HEK293 (cell line): ENCODE data around the gene SERPINI1.

ENCODE experiments used
- CTCF ChIA-PET: fragments of 350-600 bp; formaldehyde crosslinking; extraction: SDS; loops from one replicate; lab custom pipeline; 2021; ENCODE audit warnings: antibody characterized with exemption; lab: Yijun Ruan, JAX
- POLR2A ChIA-PET: fragments of 300-600 bp; formaldehyde crosslinking; extraction: SDS; loops from one replicate; lab custom pipeline; 2020; ENCODE audit warnings: antibody characterized with exemption, inconsistent platforms; lab: Yijun Ruan, JAX
- H3K27ac ChIP-seq: fragments of 200-500 bp; sonication (Bioruptor generic); 2 replicates; pipeline ENCODE4 v1.5.1; 2014; ENCODE audit warnings: low read depth, low read length, control low read depth, inconsistent platforms; ENCODE audit errors: extremely low read depth
- H3K36me3 ChIP-seq, 2 experiments: fragments of 200-500 bp in 1 of 2; sonication (Bioruptor generic) in 1 of 2; 1 replicate in 1 of 2; 2 replicates in 1 of 2; pipeline ENCODE4 v1.5.1; 2014 to 2017; ENCODE audit warnings: inconsistent platforms in 2 of 2, low read length in 2 of 2; ENCODE audit not compliant: control insufficient read depth in 2 of 2, insufficient read depth in 1 of 2
- H3K4me1 ChIP-seq: fragments of 200-500 bp; sonication (Bioruptor generic); 2 replicates; pipeline ENCODE4 v1.5.1; 2014; ENCODE audit warnings: mild to moderate bottlenecking, low read length, inconsistent platforms; ENCODE audit not compliant: control insufficient read depth, insufficient read depth
- H3K4me3 ChIP-seq: 2 replicates; pipeline ENCODE4 v1.5.1; 2011; ENCODE audit warnings: low read depth, mild to moderate bottlenecking, control low read depth, low read length, moderate library complexity
- H3K9me3 ChIP-seq: fragments of 200-500 bp; sonication (Bioruptor generic); 2 replicates; pipeline ENCODE4 v1.5.1; 2014; ENCODE audit warnings: low read depth, low read length, inconsistent platforms; ENCODE audit not compliant: control insufficient read depth, insufficient read depth
- HIC1 ChIP-seq: fragments of 450-650 bp; formaldehyde crosslinking; IDR thresholded peaks from 2 replicates; pipeline ENCODE4 v1.5.1; 2016; ENCODE audit warnings: missing biosample characterization, missing genetic modification characterization
- HOXC10 ChIP-seq: sonication (generic); formaldehyde crosslinking; IDR thresholded peaks from 2 replicates; pipeline ENCODE4 v1.8.1; 2023; ENCODE audit warnings: mild to moderate bottlenecking, missing genetic modification reagents
- MYNN ChIP-seq: fragments of 450-650 bp; formaldehyde crosslinking; IDR thresholded peaks from 2 replicates; pipeline ENCODE4 v1.5.1; 2016; ENCODE audit warnings: missing biosample characterization, missing genetic modification characterization, borderline replicate concordance
- MZF1 ChIP-seq: fragments of 450-650 bp; formaldehyde crosslinking; IDR thresholded peaks from 2 replicates; pipeline ENCODE4 v1.5.1; 2017; ENCODE audit warnings: missing biosample characterization, missing genetic modification characterization, borderline replicate concordance
- SP7 ChIP-seq: fragments of 450-650 bp; formaldehyde crosslinking; IDR thresholded peaks from 2 replicates; pipeline ENCODE4 v1.5.1; 2016; ENCODE audit warnings: missing biosample characterization, missing genetic modification characterization
- WT1 ChIP-seq: fragments of 450-650 bp; formaldehyde crosslinking; IDR thresholded peaks from 2 replicates; pipeline ENCODE4 v1.5.1; 2016; ENCODE audit warnings: missing biosample characterization, missing genetic modification characterization
- ZBTB17 ChIP-seq: fragments of 450-650 bp; formaldehyde crosslinking; IDR thresholded peaks from 2 replicates; pipeline ENCODE4 v1.5.1; 2016; ENCODE audit warnings: missing biosample characterization, missing genetic modification characterization
- ZBTB6 ChIP-seq: fragments of 450-650 bp; formaldehyde crosslinking; IDR thresholded peaks from 2 replicates; pipeline ENCODE4 v1.5.1; 2017; ENCODE audit warnings: missing biosample characterization, missing genetic modification characterization
- ZFP37 ChIP-seq: fragments of 450-650 bp; formaldehyde crosslinking; IDR thresholded peaks from 2 replicates; pipeline ENCODE4 v1.5.1; 2016; ENCODE audit warnings: missing biosample characterization, missing genetic modification characterization
- ZNF138 ChIP-seq: fragments of 450-650 bp; formaldehyde crosslinking; IDR thresholded peaks from 2 replicates; pipeline ENCODE4 v1.5.1; 2016; ENCODE audit warnings: missing biosample characterization, missing genetic modification characterization, borderline replicate concordance
- ZNF157 ChIP-seq: fragments of 450-650 bp; formaldehyde crosslinking; IDR thresholded peaks from 2 replicates; pipeline ENCODE4 v1.5.1; 2016; ENCODE audit warnings: missing biosample characterization, missing genetic modification characterization
- ZNF174 ChIP-seq: fragments of 450-650 bp; formaldehyde crosslinking; IDR thresholded peaks from 2 replicates; pipeline ENCODE4 v1.5.0; 2017; ENCODE audit warnings: missing biosample characterization, mild to moderate bottlenecking, missing genetic modification characterization
- ZNF202 ChIP-seq: fragments of 450-650 bp; formaldehyde crosslinking; IDR thresholded peaks from 2 replicates; pipeline ENCODE4 v1.5.1; 2016; ENCODE audit warnings: missing biosample characterization, missing genetic modification characterization, borderline replicate concordance
- ZNF214 ChIP-seq: fragments of 450-650 bp; formaldehyde crosslinking; IDR thresholded peaks from 2 replicates; pipeline ENCODE4 v1.5.1; 2017; ENCODE audit warnings: missing biosample characterization, mild to moderate bottlenecking, missing genetic modification characterization, borderline replicate concordance
- ZNF248 ChIP-seq: fragments of 450-650 bp; formaldehyde crosslinking; IDR thresholded peaks from 2 replicates; pipeline ENCODE4 v1.5.1; 2017; ENCODE audit warnings: missing biosample characterization, missing genetic modification characterization
- ZNF37A ChIP-seq: fragments of 450-650 bp; IDR thresholded peaks from 2 replicates; pipeline ENCODE4 v1.5.1; 2018; ENCODE audit warnings: missing biosample characterization, missing genetic modification characterization
- ZNF416 ChIP-seq: fragments of 450-650 bp; formaldehyde crosslinking; IDR thresholded peaks from 2 replicates; pipeline ENCODE4 v1.5.1; 2016; ENCODE audit warnings: missing biosample characterization, missing genetic modification characterization
- ZNF544 ChIP-seq: fragments of 450-650 bp; formaldehyde crosslinking; IDR thresholded peaks from 2 replicates; pipeline ENCODE4 v1.5.0; 2017; ENCODE audit warnings: missing biosample characterization, missing genetic modification characterization
- ZNF621 ChIP-seq: fragments of 450-650 bp; formaldehyde crosslinking; IDR thresholded peaks from 2 replicates; pipeline ENCODE4 v1.5.1; 2017; ENCODE audit warnings: missing biosample characterization, missing genetic modification characterization
- ZNF626 ChIP-seq: fragments of 450-650 bp; sonication (Bioruptor Pico); formaldehyde crosslinking; IDR thresholded peaks from 2 replicates; pipeline ENCODE4 v1.5.1; 2018; ENCODE audit warnings: missing biosample characterization, missing genetic modification characterization, inconsistent platforms
- ZNF660 ChIP-seq: fragments of 450-650 bp; IDR thresholded peaks from 2 replicates; pipeline ENCODE4 v1.5.1; 2018; ENCODE audit warnings: missing biosample characterization, mild to moderate bottlenecking, missing genetic modification characterization
- ZNF701 ChIP-seq: fragments of 450-650 bp; formaldehyde crosslinking; IDR thresholded peaks from 2 replicates; pipeline ENCODE4 v1.5.1; 2016; ENCODE audit warnings: missing biosample characterization, missing genetic modification characterization
- ZNF707 ChIP-seq: fragments of 450-650 bp; formaldehyde crosslinking; IDR thresholded peaks from 2 replicates; pipeline ENCODE4 v1.5.1; 2016; ENCODE audit warnings: missing biosample characterization, missing genetic modification characterization
- ZNF830 ChIP-seq: fragments of 450-650 bp; IDR thresholded peaks from 2 replicates; pipeline ENCODE4 v1.5.0; 2018; ENCODE audit warnings: missing biosample characterization, missing genetic modification characterization, low read depth, mild to moderate bottlenecking, moderate library complexity
- ZSCAN18 ChIP-seq: fragments of 450-650 bp; formaldehyde crosslinking; IDR thresholded peaks from 2 replicates; pipeline ENCODE4 v1.5.1; 2016; ENCODE audit warnings: missing biosample characterization, missing genetic modification characterization
- ZXDB ChIP-seq: fragments of 450-650 bp; formaldehyde crosslinking; IDR thresholded peaks from 2 replicates; pipeline ENCODE4 v1.5.1; 2016; ENCODE audit warnings: missing biosample characterization, missing genetic modification characterization
- TF ChIP-seq, protein P1 (sequence below): fragments of 450-650 bp; formaldehyde crosslinking; IDR thresholded peaks from 2 replicates; pipeline ENCODE4 v1.5.1; 2016; ENCODE audit warnings: missing biosample characterization, missing genetic modification characterization, low read depth
- TF ChIP-seq, protein P2 (sequence below): fragments of 450-650 bp; formaldehyde crosslinking; IDR thresholded peaks from 2 replicates; pipeline ENCODE4 v1.5.1; 2016; ENCODE audit warnings: missing biosample characterization, missing genetic modification characterization
- TF ChIP-seq, protein P3 (sequence below): fragments of 450-650 bp; formaldehyde crosslinking; IDR thresholded peaks from 2 replicates; pipeline ENCODE4 v1.5.1; 2016; ENCODE audit warnings: missing biosample characterization, missing genetic modification characterization
- TF ChIP-seq, protein P4 (sequence below): fragments of 450-650 bp; formaldehyde crosslinking; IDR thresholded peaks from 2 replicates; pipeline ENCODE4 v1.5.1; 2016; ENCODE audit warnings: missing biosample characterization, missing genetic modification characterization

The SERPINI1 gene

DNA sequence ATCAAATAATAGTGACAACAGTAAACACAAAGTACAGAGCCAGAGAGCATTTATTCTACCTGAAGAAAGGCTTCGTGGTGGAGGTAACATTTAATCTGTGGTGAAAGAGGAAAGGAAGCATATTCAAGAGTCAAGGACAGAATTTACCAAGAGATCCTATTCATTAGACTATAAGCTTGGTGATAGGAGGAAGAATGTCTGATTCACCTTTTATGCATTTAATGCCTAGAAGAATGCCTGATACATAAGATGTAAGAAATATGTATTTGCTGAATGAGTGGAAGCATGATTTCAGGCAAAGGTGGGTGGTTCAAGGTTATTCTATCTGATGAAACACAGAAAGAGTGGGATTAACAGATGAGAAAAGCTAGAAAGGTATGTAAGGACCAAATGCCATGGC lies 119.8 kb downstream of the SERPINI1 start:
- no peaks in the 10 kb centered on the region for H3K9me3 ChIP-seq
- no peaks in the 10 kb centered on the region for H3K4me1 ChIP-seq
- ChIA-PET CTCF (no interaction called here), POLR2A (no interaction called here)
- no peak overlapping the region for H3K4me3 ChIP-seq
- no peak overlapping the region for H3K27ac ChIP-seq
- H3K36me3 ChIP-seq: no peaks in the 10 kb centered on the region
- TF ChIP-seq ZNF214 (tag by site-specific recombination): no peak
- TF ChIP-seq ZBTB6: no peak
- TF ChIP-seq, protein P1, sequence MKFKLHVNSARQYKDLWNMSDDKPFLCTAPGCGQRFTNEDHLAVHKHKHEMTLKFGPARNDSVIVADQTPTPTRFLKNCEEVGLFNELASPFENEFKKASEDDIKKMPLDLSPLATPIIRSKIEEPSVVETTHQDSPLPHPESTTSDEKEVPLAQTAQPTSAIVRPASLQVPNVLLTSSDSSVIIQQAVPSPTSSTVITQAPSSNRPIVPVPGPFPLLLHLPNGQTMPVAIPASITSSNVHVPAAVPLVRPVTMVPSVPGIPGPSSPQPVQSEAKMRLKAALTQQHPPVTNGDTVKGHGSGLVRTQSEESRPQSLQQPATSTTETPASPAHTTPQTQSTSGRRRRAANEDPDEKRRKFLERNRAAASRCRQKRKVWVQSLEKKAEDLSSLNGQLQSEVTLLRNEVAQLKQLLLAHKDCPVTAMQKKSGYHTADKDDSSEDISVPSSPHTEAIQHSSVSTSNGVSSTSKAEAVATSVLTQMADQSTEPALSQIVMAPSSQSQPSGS (tag by site-specific recombination): no peak
- TF ChIP-seq HOXC10 (CRISPR knock-in tag): no peak
- TF ChIP-seq ZNF621: no peak
- no peak for TF ChIP-seq ZNF416
- TF ChIP-seq, protein P2, sequence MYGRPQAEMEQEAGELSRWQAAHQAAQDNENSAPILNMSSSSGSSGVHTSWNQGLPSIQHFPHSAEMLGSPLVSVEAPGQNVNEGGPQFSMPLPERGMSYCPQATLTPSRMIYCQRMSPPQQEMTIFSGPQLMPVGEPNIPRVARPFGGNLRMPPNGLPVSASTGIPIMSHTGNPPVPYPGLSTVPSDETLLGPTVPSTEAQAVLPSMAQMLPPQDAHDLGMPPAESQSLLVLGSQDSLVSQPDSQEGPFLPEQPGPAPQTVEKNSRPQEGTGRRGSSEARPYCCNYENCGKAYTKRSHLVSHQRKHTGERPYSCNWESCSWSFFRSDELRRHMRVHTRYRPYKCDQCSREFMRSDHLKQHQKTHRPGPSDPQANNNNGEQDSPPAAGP: no peak
- no peak for TF ChIP-seq ZNF544 (tag by site-specific recombination)
- no peak for TF ChIP-seq ZSCAN18 (tag by site-specific recombination)
- TF ChIP-seq MYNN (tag by site-specific recombination): no peak
- no peak for TF ChIP-seq ZFP37
- TF ChIP-seq ZNF248: no peak
- TF ChIP-seq ZNF138: no peak
- no peak for TF ChIP-seq MZF1 (tag by site-specific recombination)
- TF ChIP-seq ZNF626: no peak
- TF ChIP-seq ZNF37A (tag by site-specific recombination): no peak
- TF ChIP-seq ZXDB: no peak
- no peak for TF ChIP-seq ZNF707 (tag by site-specific recombination)
- no peak for TF ChIP-seq WT1 (tag by site-specific recombination)

GRCh38 chr3:167858865-167859264 lies 123.3 kb downstream of the SERPINI1 start:
- Histone ChIP-seq H3K27ac (no peak overlapping the region), H3K4me1 (no peaks in the 10 kb centered on the region), H3K9me3 (no peaks in the 10 kb centered on the region), H3K4me3 (no peak overlapping the region)
- POLR2A ChIA-PET: no interaction called here
- CTCF ChIA-PET: no interaction called here
- TF ChIP-seq ZNF660 (tag by site-specific recombination): no peak
- TF ChIP-seq ZNF174: no peak
- TF ChIP-seq ZNF701 (tag by site-specific recombination): no peak
- TF ChIP-seq ZNF202: no peak
- no peak for TF ChIP-seq HIC1 (tag by site-specific recombination)
- no peak for TF ChIP-seq SP7 (tag by site-specific recombination)
- TF ChIP-seq MZF1 (tag by site-specific recombination): no peak
- TF ChIP-seq ZBTB17 (tag by site-specific recombination): no peak
- TF ChIP-seq ZNF830: no peak
- no peak for TF ChIP-seq ZNF157
- TF ChIP-seq ZXDB: no peak
- TF ChIP-seq, protein P3, sequence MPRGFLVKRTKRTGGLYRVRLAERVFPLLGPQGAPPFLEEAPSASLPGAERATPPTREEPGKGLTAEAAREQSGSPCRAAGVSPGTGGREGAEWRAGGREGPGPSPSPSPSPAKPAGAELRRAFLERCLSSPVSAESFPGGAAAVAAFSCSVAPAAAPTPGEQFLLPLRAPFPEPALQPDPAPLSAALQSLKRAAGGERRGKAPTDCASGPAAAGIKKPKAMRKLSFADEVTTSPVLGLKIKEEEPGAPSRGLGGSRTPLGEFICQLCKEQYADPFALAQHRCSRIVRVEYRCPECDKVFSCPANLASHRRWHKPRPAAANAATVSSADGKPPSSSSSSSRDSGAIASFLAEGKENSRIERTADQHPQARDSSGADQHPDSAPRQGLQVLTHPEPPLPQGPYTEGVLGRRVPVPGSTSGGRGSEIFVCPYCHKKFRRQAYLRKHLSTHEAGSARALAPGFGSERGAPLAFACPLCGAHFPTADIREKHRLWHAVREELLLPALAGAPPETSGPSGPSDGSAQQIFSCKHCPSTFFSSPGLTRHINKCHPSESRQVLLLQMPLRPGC (tag by site-specific recombination): no peak
- TF ChIP-seq, protein P4, sequence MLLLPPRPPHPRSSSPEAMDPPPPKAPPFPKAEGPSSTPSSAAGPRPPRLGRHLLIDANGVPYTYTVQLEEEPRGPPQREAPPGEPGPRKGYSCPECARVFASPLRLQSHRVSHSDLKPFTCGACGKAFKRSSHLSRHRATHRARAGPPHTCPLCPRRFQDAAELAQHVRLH (tag by site-specific recombination): no peak
- TF ChIP-seq, all 188 proteins: peak for 0
- no peaks in the 10 kb centered on the region for H3K36me3 ChIP-seq
